ENCODE data around the gene VPS41. TPM values are rescaled to one million over a fixed set of nuclear protein-coding genes. Genes with fewer than 3 reads are reported as not detected.

The VPS41 gene
- total and polyA plus RNA-seq, 4 donors, result 9.2 to 24.1 (median 16.1) TPM

- no peak overlapping the region for H3K27ac ChIP-seq (ENCODE audit: low read depth in 1 of 2, low read length in 2 of 2)
- H3K9ac ChIP-seq (ENCODE audit: low read depth in 1 of 2, low read length in 2 of 2), result no peak overlapping the region
- WGBS, result 93% methylated on average over 10 of the region's 10 CpGs
- DNase-seq (ENCODE audit: low spot score), result no peak
- no peaks in the 10 kb centered on the region for H3K36me3 ChIP-seq (ENCODE audit: control insufficient read depth in 4 of 4, insufficient read depth in 3 of 4, low read depth in 1 of 4, low read length in 3 of 4)
- H3K27me3 ChIP-seq (ENCODE audit: control insufficient read depth in 4 of 4, insufficient read depth in 4 of 4, low read length in 3 of 4), result no peaks in the 10 kb centered on the region
- TF ChIP-seq, protein P1, sequence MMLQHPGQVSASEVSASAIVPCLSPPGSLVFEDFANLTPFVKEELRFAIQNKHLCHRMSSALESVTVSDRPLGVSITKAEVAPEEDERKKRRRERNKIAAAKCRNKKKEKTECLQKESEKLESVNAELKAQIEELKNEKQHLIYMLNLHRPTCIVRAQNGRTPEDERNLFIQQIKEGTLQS (IDR thresholded peaks at IDR 0.05), result no peak
- TF ChIP-seq RXRA (IDR thresholded peaks at IDR 0.05), result no peak
- no peak for TF ChIP-seq FOXA2 (IDR thresholded peaks at IDR 0.05)
- TF ChIP-seq SP1 (IDR thresholded peaks at IDR 0.05), result no peak
- no peak for TF ChIP-seq CTCF (IDR thresholded peaks at IDR 0.05; ENCODE audit: low read depth, low read length, missing input control)
- TF ChIP-seq GABPA (IDR thresholded peaks at IDR 0.05 in 1 of 2, conservative IDR thresholded peaks at IDR 0.05 in 1 of 2), result no peak
- TF ChIP-seq FOXA1 (IDR thresholded peaks at IDR 0.05), result no peak
- no peak for TF ChIP-seq NR2F2 (IDR thresholded peaks at IDR 0.05)
- TF ChIP-seq, protein P2, sequence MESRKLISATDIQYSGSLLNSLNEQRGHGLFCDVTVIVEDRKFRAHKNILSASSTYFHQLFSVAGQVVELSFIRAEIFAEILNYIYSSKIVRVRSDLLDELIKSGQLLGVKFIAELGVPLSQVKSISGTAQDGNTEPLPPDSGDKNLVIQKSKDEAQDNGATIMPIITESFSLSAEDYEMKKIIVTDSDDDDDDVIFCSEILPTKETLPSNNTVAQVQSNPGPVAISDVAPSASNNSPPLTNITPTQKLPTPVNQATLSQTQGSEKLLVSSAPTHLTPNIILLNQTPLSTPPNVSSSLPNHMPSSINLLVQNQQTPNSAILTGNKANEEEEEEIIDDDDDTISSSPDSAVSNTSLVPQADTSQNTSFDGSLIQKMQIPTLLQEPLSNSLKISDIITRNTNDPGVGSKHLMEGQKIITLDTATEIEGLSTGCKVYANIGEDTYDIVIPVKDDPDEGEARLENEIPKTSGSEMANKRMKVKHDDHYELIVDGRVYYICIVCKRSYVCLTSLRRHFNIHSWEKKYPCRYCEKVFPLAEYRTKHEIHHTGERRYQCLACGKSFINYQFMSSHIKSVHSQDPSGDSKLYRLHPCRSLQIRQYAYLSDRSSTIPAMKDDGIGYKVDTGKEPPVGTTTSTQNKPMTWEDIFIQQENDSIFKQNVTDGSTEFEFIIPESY (IDR thresholded peaks at IDR 0.05), result no peak
- TF ChIP-seq HNF4A (conservative IDR thresholded peaks at IDR 0.05), result no peak
- no peak for TF ChIP-seq YY1 (IDR thresholded peaks at IDR 0.05)
- no peak for TF ChIP-seq JUND (IDR thresholded peaks at IDR 0.05)
- TF ChIP-seq MAX (IDR thresholded peaks at IDR 0.05), result no peak
- no peak for TF ChIP-seq HNF4G (IDR thresholded peaks at IDR 0.05)
- TF ChIP-seq EGR1 (IDR thresholded peaks at IDR 0.05; ENCODE audit: low read depth in 2 of 2), result no peak
- no peak for TF ChIP-seq REST (IDR thresholded peaks at IDR 0.05)
- no peak overlapping the region for H3K4me3 ChIP-seq (ENCODE audit: low read depth in 1 of 3, low read length in 3 of 3)
- peaks cover 0 to 6% (median 0%) of the 10 kb centered on the region in 4 donors for H3K4me1 ChIP-seq (ENCODE audit: control insufficient read depth in 4 of 4, insufficient read depth in 4 of 4, low read length in 3 of 4)
- no peaks in the 10 kb centered on the region for H3K9me3 ChIP-seq (ENCODE audit: control insufficient read depth in 4 of 4, low read length in 3 of 4)
Measured at GRCh38 chr7:38934536-38934935, 25.5 kb upstream of the VPS41 start.

- no peak for DNase-seq (ENCODE audit: low spot score)
- H3K4me3 ChIP-seq (ENCODE audit: low read depth in 1 of 3, low read length in 3 of 3), result no peak overlapping the region
- no peak overlapping the region for H3K9ac ChIP-seq (ENCODE audit: low read depth in 1 of 2, low read length in 2 of 2)
- H3K27me3 ChIP-seq (ENCODE audit: control insufficient read depth in 4 of 4, insufficient read depth in 4 of 4, low read length in 3 of 4), result no peaks in the 10 kb centered on the region
- H3K9me3 ChIP-seq (ENCODE audit: control insufficient read depth in 4 of 4, low read length in 3 of 4), result no peaks in the 10 kb centered on the region
- peaks cover 0 to 6% (median 0%) of the 10 kb centered on the region in 4 donors for H3K4me1 ChIP-seq (ENCODE audit: control insufficient read depth in 4 of 4, insufficient read depth in 4 of 4, low read length in 3 of 4)
- no peak for TF ChIP-seq MAX (IDR thresholded peaks at IDR 0.05)
- H3K27ac ChIP-seq (ENCODE audit: low read depth in 1 of 2, low read length in 2 of 2), result no peak overlapping the region
- H3K36me3 ChIP-seq (ENCODE audit: control insufficient read depth in 4 of 4, insufficient read depth in 3 of 4, low read depth in 1 of 4, low read length in 3 of 4), result no peaks in the 10 kb centered on the region
- WGBS, result 91% methylated on average over 3 of the region's 3 CpGs
Measured at GRCh38 chr7:38934051-38934450, 25.1 kb upstream of the VPS41 start.

Measured in liver (tissue), 9 donors.